HG03558 (cell line): ENCODE data around the gene YES1.
"Not testable (repeated sequence)": the region's sequence is repeated elsewhere in the genome, so short reads cannot be mapped to it uniquely, and the experiment has no call there.

Source experiments
- ATAC-seq: cut with Tn5 transposase; IDR thresholded peaks from one replicate; pipeline ENCODE4 v1.9.1; 2021; ENCODE audit warnings: moderate number of reproducible peaks; ENCODE audit not compliant: unreplicated experiment; ENCODE audit errors: extremely low read depth

The YES1 gene

GRCh38 chr18:825891-826585 lies 14.0 kb upstream of the YES1 start:
- ATAC-seq = no peak

GRCh38 chr18:824179-824578 lies 12.1 kb upstream of the YES1 start:
- no peak for ATAC-seq

- ATAC-seq = no peak
Measured at GRCh38 chr18:820591-821165, 8.6 kb upstream of the YES1 start.

- ATAC-seq = no peak
Measured at GRCh38 chr18:816869-817268, 4.8 kb upstream of the YES1 start.

GRCh38 chr18:816088-816653 lies 4.1 kb upstream of the YES1 start:
- ATAC-seq = no peak

- ATAC-seq = no peak
Measured at GRCh38 chr18:815353-815752, 3.3 kb upstream of the YES1 start.

- no peak for ATAC-seq
Measured at GRCh38 chr18:814300-815084, 2.5 kb upstream of the YES1 start.

- ATAC-seq = no peak
Measured at GRCh38 chr18:813172-814071, 1.4 kb upstream of the YES1 start.

GRCh38 chr18:812376-813171 lies 532 bp upstream of the YES1 start:
- peak; percentile 27 for ATAC-seq

- peak; percentile 0 for ATAC-seq
Measured at GRCh38 chr18:811182-811891, 705 bp downstream of the YES1 start.

GRCh38 chr18:809985-810642 lies 1.9 kb downstream of the YES1 start:
- peak; percentile 21 for ATAC-seq

GRCh38 chr18:809228-809627 lies 2.8 kb downstream of the YES1 start:
- ATAC-seq = not testable (repeated sequence)

GRCh38 chr18:808502-808901 lies 3.5 kb downstream of the YES1 start:
- no peak for ATAC-seq

GRCh38 chr18:808086-808485 lies 4.0 kb downstream of the YES1 start:
- ATAC-seq = no peak

GRCh38 chr18:805755-806110 lies 6.3 kb downstream of the YES1 start:
- ATAC-seq = peak; percentile 26

GRCh38 chr18:805008-805754 lies 6.9 kb downstream of the YES1 start:
- ATAC-seq = peak; percentile 16

GRCh38 chr18:801137-801536 lies 10.9 kb downstream of the YES1 start:
- ATAC-seq = no peak

GRCh38 chr18:799943-800342 lies 12.1 kb downstream of the YES1 start:
- ATAC-seq = no peak
